GM23248 (cell line): ENCODE data around the gene NEK10.

Experiments used
- EZH2 ChIP-seq: fragments of 200-600 bp; sonication (generic); IDR thresholded peaks from 2 replicates; pipeline ENCODE4 v1.6.1; 2018; ENCODE audit warnings: antibody characterized with exemption, mild to moderate bottlenecking; ENCODE audit not compliant: insufficient read depth, poor library complexity, severe bottlenecking
- EZH2phosphoT487 ChIP-seq: fragments of 200-600 bp; sonication (generic); IDR thresholded peaks from 2 replicates; pipeline ENCODE4 v1.6.1; 2018; ENCODE audit warnings: antibody characterized with exemption, moderate library complexity, mild to moderate bottlenecking, low read depth; ENCODE audit not compliant: insufficient read depth

GRCh38 chr3:27134171-27134796 is 234.9 kb downstream of the NEK10 start:
- TF ChIP-seq EZH2 (no peak), EZH2phosphoT487 (no peak)
